ENCODE measurements around the gene MAML3.

Gene MAML3

GRCh38 chr4:139902321-139903320, 251.4 kb downstream of the MAML3 start:
- Mint-ChIP-seq H3K27me3 (ENCODE audit: low read depth, poor library complexity) (peaks cover 4% of the 10 kb centered on the region), H3K36me3 (ENCODE audit: low read depth) (peaks cover 40% of the 10 kb centered on the region), H3K4me1 (peaks cover 49% of the 10 kb centered on the region), H3K4me3 (peak overlapping the region; percentile 63), H3K27ac (peak overlapping the region; percentile 98), H3K9me3 (peaks cover 32% of the 10 kb centered on the region)
- DNase-seq = no peak
- no peak for TF ChIP-seq CTCF (IDR thresholded peaks at IDR 0.05)

- peaks cover 48% of the 10 kb centered on the region for H3K4me1 Mint-ChIP-seq
- H3K9me3 Mint-ChIP-seq = peaks cover 28% of the 10 kb centered on the region
- TF ChIP-seq CTCF (IDR thresholded peaks at IDR 0.05) = no peak
- no peak for DNase-seq
- peaks cover 4% of the 10 kb centered on the region for H3K27me3 Mint-ChIP-seq (ENCODE audit: low read depth, poor library complexity)
- peaks cover 35% of the 10 kb centered on the region for H3K36me3 Mint-ChIP-seq (ENCODE audit: low read depth)
- peak overlapping the region; percentile 98 for H3K27ac Mint-ChIP-seq
- peak overlapping the region; percentile 62 for H3K4me3 Mint-ChIP-seq
These were observed 252.3 kb downstream of the MAML3 start for GRCh38 chr4:139901531-139902320.

- TF ChIP-seq CTCF (IDR thresholded peaks at IDR 0.05) = no peak
- Mint-ChIP-seq H3K27ac (peak overlapping the region; percentile 98), H3K4me1 (peaks cover 48% of the 10 kb centered on the region), H3K4me3 (no peak overlapping the region), H3K27me3 (ENCODE audit: low read depth, poor library complexity) (peaks cover 4% of the 10 kb centered on the region), H3K36me3 (ENCODE audit: low read depth) (peaks cover 28% of the 10 kb centered on the region), H3K9me3 (peaks cover 23% of the 10 kb centered on the region)
- no peak for DNase-seq
These were observed 253.0 kb downstream of the MAML3 start for GRCh38 chr4:139900964-139901376.

- Mint-ChIP-seq H3K9me3 (peaks cover 9% of the 10 kb centered on the region), H3K27me3 (ENCODE audit: low read depth, poor library complexity) (peaks cover 4% of the 10 kb centered on the region), H3K27ac (no peak overlapping the region), H3K4me1 (peaks cover 48% of the 10 kb centered on the region), H3K4me3 (no peak overlapping the region), H3K36me3 (ENCODE audit: low read depth) (peaks cover 12% of the 10 kb centered on the region)
- no peak for TF ChIP-seq CTCF (IDR thresholded peaks at IDR 0.05)
- DNase-seq = no peak
These were observed 254.6 kb downstream of the MAML3 start for GRCh38 chr4:139899346-139899745.

GRCh38 chr4:139898293-139898692, 255.7 kb downstream of the MAML3 start:
- Mint-ChIP-seq H3K9me3 (peaks cover under 1% of the 10 kb centered on the region), H3K27ac (no peak overlapping the region), H3K36me3 (ENCODE audit: low read depth) (peaks cover 1% of the 10 kb centered on the region), H3K4me1 (peaks cover 46% of the 10 kb centered on the region), H3K4me3 (no peak overlapping the region), H3K27me3 (ENCODE audit: low read depth, poor library complexity) (peaks cover 4% of the 10 kb centered on the region)
- no peak for DNase-seq
- no peak for TF ChIP-seq CTCF (IDR thresholded peaks at IDR 0.05)
